CD4-positive, alpha-beta T cell treated with Interleukin-15 for 1 hour (primary cell): ENCODE results near the gene MACROD1.

Experiments used
- DNase-seq: peaks from one replicate; pipeline ENCODE4 v3.0.0-alpha.2; 2020

MACROD1 gene

GRCh38 chr11:64127267-64128072 is 38.4 kb downstream of the MACROD1 start:
- no peak for DNase-seq

- DNase-seq: no peak
Observed at GRCh38 chr11:64126796-64127195, 39.1 kb downstream of the MACROD1 start.

DNA sequence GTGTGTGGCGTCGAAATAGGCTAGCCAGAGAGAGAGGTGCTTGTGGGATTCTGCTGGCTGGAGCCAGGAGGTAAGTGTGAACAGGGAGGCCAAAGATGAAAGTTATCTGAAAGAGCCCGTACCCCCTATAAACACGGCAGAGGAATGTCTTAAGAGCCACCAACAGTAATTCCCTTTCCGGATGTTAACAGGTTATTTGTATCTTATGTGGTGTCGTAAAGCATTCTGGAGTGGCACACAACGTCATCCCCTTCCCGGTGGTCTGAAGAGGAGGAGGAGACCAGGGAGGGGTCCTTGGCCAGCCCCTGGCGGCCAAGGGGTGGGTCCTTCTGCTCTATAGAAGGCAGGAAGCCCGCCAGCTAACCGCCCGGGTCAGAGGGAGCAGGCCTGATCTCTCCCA is 39.5 kb downstream of the MACROD1 start:
- DNase-seq: no peak

DNA sequence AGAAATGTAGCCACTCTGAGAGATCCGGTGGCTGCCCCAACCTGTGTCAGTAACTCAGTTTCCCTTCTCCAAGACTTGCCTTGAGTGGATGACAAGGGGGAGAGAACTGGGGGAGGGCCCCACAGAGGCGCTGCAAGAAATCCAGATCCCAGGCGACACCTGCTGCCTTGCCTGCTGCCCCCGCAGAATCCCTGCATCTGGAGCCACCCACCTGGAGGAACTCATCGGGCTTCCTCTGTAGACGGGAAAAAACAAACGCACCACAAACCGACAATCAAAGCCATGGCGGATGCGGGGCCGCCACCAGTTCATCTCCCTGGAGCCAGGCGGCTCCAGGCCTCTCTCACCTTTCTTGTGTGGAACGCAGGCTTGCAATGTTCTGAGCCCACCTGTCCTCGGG is 40.2 kb downstream of the MACROD1 start:
- DNase-seq: no peak

DNA sequence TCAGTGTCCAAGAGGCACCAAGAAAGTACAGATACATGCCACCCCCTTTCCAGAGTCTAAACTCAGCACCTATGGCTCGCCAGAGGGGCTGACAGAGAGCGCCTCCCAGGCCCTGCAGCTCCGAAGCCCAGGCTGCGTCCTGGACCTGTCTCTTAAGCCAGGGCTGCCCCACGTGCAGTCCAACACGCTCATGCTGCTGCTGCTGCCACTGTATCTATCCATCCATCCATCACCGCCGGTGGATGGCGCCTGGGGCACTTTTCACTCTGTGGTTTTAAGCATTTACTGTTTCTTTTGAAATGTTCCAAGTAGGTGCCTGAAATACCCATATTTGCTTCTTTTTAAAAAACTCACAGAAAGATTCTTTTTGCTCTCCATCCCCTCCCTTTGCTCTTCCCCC is 41.8 kb downstream of the MACROD1 start:
- no peak for DNase-seq

- no peak for DNase-seq
Observed at GRCh38 chr11:64123679-64124078, 42.2 kb downstream of the MACROD1 start.

GRCh38 chr11:64122411-64123410 is 43.2 kb downstream of the MACROD1 start:
- no peak for DNase-seq

DNA sequence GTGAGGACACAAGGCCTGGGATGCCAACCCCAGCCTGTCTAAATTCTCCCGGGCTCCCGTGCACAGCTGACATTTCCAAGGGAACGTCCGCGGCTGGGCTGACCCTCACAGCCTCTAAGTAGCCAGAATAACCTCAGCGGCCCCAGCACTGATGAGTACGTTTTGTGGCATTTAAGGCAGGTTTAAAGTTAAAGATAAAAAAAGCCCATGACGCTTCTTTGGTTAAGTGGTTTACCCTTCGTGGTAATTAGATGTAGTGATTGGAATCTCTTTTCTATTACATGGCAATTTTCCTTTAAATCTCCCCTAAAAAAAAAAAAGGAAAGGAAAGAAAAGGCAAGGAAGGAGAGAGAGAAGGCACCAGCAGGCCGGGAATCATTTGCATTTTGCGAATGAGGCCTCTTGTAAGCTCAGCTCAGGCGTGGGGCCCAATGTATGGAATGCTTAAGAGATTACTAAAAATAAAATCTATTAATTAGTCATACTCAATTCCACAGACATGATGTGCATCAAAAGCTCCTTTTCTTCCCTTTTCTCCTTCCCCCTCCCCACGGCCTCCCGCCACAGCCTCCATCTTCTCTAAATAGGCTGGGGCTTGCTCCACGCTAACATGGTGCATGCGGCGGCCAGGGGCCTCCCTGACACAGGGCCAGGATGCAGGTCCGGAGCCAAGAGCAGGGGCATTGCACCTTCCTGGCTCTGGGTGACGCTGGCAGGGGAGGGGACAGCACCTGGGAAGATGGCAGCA is 44.1 kb downstream of the MACROD1 start:
- no peak for DNase-seq

DNA sequence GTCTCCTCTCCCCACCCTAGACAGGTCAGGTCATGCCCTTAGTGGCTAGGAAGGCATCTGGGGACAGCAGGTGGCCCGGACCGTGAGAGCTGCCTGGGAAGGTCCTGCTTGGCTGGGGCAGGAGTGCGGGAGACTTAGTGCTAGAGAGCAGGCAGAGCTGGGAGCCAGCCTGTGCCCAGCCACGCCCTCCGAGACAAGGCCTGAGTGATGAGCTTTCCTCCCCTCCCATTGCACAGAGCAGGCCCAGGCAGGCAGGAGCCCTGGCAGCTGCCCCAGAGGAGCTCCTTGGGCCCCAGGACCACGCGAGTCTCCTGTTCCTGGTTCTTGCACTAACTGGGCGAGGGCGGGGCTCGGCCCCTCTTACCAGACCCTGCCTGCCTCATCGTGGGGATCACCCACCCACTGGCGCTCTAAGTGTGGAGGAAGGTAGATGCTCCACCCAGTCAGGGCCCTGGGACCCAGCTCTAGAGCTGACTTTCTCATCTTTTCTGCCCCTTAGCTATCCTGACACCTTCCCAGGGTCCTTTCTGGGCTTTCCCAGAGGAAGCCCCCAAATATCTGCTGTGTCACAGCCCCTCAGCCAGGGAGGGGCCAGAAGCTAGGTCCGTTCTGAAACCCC is 44.9 kb downstream of the MACROD1 start:
- DNase-seq: no peak

DNA sequence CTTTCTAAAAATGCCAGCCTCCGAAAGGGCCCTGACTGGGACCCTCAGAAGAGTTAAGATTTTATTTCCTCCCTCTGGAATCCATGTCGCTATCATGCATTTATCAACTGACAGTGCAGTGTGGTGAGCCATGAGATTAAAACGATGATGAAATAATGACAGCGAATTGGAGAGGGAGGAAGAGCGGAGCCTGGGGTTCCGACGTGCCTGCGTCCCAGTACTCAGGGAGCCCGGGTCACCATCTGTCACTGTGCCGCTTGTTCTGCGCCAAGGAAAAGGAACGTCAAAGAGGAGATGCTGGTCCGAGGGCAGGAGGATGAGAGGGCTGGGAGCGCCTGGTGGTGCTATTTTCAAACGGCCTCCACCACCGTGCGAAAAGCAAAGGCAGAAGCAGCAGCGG is 46.2 kb downstream of the MACROD1 start:
- no peak for DNase-seq

DNA sequence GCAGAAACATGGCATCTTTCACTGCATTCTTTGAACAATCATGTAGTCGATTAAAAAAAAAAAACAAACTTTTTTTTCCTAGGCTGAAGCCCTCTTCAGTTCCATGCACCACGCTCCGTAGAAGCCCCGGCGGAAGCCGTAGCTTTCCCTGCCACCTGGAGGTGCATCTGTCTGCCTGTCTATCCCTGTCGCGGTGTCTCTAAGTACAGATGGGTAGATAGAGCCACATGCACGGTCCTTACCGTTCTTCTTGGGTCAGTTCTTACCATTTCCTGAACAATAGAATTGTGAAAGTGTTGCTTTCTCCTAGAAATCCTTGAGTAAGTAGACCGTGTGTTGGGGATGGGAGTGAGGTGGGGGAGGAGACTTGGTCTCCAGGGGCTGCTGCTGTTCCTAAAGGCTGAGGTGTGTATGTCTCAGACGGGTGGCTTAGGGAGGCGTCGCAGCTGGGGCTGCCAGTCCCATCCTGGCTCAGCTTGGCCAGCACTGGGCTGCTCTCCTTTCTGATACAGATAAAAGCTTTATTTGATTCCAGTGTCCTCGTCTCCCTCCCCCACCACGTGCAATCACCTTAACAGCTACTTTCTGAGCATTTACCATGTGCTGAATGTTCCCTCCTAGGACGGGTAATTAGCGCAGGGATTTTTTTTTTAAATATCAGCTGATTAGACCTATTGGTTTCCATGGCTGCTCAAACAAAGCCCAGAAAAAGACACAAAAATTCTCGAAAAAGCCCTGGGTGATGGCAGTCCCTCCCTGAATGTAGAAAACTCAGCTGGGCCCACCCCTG is 46.8 kb downstream of the MACROD1 start:
- DNase-seq: no peak

DNA sequence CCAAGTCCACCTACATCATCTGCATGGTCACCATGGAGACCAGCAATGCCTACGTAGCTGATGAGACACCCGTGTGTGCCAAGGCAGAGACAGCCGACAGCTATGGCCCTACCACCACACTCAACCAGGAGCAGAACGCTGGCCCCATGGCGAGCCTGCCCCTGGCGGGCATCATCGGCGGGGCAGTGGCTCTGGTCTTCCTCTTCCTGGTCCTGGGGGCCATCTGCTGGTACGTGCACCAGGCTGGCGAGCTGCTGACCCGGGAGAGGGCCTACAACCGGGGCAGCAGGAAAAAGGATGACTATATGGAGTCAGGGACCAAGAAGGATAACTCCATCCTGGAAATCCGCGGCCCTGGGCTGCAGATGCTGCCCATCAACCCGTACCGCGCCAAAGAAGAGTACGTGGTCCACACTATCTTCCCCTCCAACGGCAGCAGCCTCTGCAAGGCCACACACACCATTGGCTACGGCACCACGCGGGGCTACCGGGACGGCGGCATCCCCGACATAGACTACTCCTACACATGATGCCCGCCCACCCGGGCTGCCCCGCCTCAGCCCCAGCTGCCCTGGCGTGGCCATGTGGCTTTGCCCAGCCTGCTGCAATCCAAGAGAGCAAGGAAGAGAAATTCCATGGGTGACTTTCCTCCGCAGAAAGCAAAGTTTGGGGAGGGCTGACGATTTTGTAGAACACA is 48.0 kb downstream of the MACROD1 start:
- DNase-seq: no peak

DNA sequence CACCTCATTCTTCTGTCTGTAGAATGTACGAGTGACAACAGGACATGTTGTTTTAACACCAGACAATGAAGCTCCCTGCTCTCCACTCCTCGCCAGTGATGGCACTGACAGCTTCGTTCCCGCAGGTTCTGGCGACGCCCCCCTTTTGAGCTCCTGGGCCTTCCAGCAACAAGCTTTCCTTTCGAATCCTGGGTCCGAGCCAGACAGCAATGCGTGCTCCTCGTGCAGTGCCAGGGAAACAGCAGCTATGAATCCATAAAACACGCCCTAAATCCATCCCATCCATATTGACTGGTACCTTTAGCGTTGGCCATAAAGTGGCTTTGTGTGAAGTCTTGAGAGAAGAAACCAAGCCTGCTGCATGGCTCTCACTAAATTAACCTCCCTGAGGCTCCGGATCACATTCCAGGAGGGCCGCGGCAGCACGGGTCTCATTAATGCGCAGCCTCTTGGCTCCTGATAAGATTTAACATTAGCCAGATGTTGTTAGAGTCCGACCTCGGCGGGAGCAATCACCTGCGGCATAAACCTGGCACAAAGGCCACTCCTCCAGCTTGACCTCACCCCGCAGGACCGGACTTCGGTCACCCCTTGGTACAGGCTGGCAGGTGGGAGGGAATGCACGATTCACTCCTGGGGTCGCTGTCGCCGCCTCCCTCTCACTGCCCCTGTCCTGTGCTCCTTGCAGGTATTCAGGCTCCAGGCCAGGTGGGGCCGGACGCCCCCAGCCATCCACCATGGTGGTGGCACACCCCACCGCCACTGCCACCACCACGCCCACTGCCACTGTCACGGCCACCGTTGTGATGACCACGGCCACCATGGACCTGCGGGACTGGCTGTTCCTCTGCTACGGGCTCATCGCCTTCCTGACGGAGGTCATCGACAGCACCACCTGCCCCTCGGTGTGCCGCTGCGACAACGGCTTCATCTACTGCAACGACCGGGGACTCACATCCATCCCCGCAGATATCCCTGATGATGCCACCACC is 50.1 kb downstream of the MACROD1 start:
- DNase-seq: no peak

DNA sequence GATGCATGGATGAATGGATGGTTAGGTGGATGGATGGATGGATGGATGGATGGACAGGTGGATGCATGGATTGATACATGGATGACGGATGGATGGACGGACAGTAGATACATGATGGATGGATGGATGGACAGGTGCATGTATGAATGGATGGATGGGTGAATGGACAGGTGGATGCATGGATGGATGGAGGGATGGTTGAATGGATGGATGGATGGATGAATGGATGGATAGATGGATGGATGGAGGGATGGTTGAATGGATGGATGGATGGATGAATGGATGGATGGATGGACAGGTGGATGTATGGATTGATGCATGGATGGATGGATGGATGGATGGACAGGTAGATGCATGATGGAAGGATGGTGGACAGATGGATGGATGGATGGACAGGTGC is 51.7 kb downstream of the MACROD1 start:
- no peak for DNase-seq

DNA sequence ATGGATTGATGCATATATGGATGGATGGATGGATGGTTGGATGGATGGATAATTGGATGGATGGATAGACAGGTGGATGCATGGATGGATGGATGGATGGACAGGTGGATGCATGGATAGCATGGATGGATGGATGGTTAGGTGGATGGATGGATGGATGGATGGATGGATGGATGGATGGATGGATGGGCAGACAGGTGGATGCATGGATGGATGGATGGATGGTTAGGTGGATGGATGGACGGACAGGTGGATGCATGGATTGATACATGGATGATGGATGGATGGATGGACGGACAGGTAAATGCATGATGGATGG is 52.5 kb downstream of the MACROD1 start:
- no peak for DNase-seq

GRCh38 chr11:64112771-64113461 is 53.0 kb downstream of the MACROD1 start:
- DNase-seq: no peak

DNA sequence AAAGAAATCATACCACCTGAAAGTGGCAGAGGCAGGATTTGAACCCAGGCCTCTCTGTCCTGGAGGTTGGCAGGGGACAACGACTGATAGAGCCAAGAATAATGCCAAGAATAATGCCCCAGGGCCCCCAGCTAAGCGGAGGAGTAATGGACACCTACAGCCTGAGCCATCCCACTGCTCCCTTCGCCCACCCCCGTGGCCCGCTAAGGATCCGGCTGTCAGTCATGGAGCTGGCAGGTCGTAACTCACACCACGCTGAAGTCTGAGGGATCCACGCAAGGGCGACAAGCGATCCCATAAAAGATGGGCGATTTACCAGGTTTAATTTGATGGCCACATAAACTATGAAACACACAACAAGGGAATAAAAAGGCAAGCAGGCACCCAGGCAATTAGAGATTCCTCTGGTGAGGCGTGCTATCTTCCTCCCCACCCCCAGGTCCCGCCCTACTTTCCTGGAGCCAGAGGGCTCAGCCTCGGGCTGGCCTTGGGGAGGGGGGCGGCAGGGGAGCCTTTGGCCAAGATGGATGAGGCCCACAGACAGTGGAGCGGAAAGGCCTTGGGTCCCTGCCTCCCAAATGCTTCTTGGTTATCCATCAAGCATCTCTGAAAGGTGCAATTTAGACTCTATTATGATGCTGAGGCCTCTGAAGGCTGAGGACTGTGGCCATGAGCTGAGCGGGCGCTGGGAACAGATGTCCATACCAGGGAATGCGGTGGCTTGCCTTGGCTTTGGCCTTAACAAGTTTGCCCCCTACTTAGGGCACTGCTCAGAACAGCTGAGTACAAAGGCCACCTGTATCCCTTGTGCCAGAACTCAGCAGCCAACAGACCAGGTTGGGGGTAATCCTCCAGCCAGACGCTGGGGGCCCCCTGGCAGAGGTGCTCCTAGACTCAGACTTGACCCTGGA is 55.2 kb downstream of the MACROD1 start:
- no peak for DNase-seq

- DNase-seq: no peak
Observed at GRCh38 chr11:64109332-64109731, 56.6 kb downstream of the MACROD1 start.
